ENCODE measurements around the gene TP53I13.

Gene TP53I13

DNA sequence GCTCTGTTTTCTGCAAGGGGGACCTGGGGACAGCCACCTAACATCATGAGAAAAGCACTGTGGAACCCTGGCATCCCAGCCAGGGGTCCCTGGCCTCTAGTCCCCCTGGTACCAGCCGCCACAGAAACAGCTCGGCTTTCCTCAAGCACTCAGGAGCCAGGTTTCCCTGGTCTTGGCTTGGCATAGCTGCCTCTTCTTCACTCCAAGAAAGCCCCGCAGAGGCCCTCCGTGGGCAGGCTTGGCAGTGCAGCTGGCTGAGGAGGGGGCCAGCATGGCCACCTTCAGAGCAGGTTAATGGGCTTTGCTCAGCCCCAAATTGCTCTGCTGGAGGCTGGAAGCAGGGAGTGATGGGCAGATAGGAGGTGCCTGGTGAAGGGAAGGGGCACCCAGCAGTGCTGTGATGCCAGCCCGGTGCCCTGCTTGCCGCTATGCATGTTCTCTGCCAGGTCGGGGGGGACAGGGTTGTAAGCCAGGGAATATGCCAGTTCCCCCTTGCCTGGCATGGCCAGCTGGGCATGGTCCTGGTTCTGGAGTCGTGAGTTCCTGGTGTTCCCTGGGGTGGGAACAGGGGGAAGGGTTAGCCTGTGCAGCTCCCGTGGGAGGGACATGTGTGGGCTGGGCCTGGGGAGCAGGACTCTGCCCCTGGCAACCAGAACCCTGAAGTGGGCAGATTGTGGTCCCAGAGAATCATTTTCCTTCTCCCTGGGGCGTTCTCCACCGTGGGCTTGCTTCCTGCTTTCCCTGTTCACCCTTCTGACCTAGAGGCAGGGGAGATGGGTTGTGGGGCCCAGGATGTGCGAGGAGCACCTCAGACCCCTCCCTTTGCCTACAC lies 27.7 kb downstream of the TP53I13 start:
- Histone ChIP-seq H3K27me3 (peaks cover 71% of the 10 kb centered on the region), H3K4me1 (ENCODE audit: control insufficient read depth in 1 of 2, insufficient read depth in 1 of 2, low read depth in 1 of 2, low read length in 1 of 2) (peaks cover 26 to 28% of the 10 kb centered on the region in 2 experiments), H3K36me3 (no peaks in the 10 kb centered on the region), H3K27ac (no peak overlapping the region), H3K9me3 (no peaks in the 10 kb centered on the region), H3K4me3 (ENCODE audit: low read depth in 1 of 2, low read length in 1 of 2) (no peak overlapping the region)
- TF ChIP-seq, protein P1, sequence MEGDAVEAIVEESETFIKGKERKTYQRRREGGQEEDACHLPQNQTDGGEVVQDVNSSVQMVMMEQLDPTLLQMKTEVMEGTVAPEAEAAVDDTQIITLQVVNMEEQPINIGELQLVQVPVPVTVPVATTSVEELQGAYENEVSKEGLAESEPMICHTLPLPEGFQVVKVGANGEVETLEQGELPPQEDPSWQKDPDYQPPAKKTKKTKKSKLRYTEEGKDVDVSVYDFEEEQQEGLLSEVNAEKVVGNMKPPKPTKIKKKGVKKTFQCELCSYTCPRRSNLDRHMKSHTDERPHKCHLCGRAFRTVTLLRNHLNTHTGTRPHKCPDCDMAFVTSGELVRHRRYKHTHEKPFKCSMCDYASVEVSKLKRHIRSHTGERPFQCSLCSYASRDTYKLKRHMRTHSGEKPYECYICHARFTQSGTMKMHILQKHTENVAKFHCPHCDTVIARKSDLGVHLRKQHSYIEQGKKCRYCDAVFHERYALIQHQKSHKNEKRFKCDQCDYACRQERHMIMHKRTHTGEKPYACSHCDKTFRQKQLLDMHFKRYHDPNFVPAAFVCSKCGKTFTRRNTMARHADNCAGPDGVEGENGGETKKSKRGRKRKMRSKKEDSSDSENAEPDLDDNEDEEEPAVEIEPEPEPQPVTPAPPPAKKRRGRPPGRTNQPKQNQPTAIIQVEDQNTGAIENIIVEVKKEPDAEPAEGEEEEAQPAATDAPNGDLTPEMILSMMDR (IDR thresholded peaks at IDR 0.05): no peak

DNA sequence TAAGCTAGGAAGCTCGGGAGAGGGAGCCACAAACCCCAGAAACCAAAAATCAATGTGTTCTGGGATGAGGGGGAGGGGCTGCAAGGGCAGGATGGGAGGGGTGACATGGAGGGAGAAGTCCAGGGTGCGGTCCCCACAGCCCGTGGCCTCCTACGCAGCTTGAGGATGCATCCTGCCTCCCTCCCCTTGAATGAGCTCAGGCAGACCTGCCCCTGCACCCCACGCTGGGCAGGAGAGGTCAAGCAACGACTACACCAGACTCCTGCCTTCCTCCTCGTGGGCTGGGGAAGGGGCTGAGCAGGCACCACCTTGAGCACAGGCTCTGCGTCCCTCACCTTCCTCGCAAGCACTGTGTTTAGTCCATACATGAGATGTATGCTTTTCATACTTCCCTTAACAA lies 28.3 kb downstream of the TP53I13 start:
- H3K4me3 ChIP-seq (ENCODE audit: low read depth in 1 of 2, low read length in 1 of 2): no peak overlapping the region
- TF ChIP-seq, protein P1 (IDR thresholded peaks at IDR 0.05): no peak
- peaks cover 20 to 22% of the 10 kb centered on the region in 2 experiments for H3K4me1 ChIP-seq (ENCODE audit: control insufficient read depth in 1 of 2, insufficient read depth in 1 of 2, low read depth in 1 of 2, low read length in 1 of 2)
- no peaks in the 10 kb centered on the region for H3K9me3 ChIP-seq
- H3K36me3 ChIP-seq: no peaks in the 10 kb centered on the region
- H3K27me3 ChIP-seq: peaks cover 65% of the 10 kb centered on the region
- H3K27ac ChIP-seq: no peak overlapping the region

DNA sequence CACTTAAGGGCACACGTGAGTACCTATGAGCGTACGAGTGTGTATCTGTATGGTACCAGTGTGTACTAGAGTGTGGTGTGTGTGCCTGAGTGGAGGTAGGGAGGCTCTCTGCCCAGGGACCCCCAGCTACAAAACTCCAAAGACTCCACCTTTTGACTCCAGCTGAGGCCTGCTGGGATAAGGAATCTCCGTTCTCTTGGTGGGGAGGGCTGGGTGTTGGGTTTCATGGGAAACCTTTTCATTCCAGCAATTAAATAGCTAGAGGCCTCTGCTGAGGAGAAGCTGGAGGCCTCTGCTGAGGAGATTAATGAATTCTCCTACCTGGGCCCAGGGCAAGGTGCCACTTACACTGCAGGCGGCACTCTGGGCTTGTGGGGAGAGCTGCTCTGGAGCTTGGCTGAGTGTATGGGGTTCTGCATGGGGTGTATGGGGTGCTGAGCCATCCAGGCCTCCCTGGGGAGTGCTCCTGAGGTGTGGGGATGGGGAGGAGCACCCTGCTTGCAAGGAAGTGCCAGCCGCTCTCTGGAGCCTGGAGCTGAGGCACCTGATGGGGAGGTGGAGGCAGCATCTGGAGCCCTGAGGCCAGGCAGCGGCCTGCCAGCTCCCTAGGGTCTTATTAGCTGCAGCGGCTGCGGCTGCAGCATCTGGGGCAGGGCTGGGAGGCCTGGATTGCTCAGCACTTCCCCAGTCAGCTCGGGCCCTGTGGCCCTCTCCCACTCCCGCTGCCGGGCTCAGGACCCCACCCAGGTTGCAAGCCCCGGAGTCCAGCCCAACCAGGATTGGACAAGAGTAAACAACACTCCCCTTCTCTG lies 29.1 kb downstream of the TP53I13 start:
- Histone ChIP-seq H3K9me3 (no peaks in the 10 kb centered on the region), H3K36me3 (no peaks in the 10 kb centered on the region), H3K4me1 (ENCODE audit: control insufficient read depth in 1 of 2, insufficient read depth in 1 of 2, low read depth in 1 of 2, low read length in 1 of 2) (peaks cover 12 to 14% of the 10 kb centered on the region in 2 experiments), H3K4me3 (ENCODE audit: low read depth in 1 of 2, low read length in 1 of 2) (no peak overlapping the region), H3K27me3 (peaks cover 57% of the 10 kb centered on the region), H3K27ac (no peak overlapping the region)
- TF ChIP-seq, protein P1 (IDR thresholded peaks at IDR 0.05): no peak

DNA sequence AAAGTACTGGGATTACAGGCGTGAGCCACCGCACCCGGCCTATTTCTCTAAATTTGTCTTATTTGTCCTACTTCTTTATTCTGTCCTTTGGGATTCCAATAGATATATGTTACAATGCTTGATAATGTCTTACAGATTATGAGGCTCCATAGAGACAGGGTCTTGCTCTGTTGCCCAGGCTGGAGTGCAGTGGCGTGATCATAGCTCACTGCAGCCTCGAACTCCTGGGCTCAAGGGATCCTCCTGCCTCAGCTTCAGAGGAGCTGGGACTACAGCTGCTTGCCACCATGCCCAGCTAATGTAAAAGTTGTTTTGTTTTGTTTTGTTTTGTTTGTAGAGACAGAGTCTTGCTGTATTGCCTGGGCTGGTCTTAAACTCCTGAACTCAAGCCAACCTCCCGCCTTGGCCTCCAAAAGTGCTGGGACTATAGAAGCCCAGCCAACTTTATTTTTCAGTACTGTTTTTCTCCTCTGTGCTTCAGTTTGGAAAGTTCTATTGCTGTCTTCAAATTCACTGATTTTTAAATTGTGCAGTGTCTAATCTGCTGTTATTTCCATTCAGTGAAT lies 34.7 kb downstream of the TP53I13 start:
- Histone ChIP-seq H3K36me3 (no peaks in the 10 kb centered on the region), H3K9me3 (no peaks in the 10 kb centered on the region), H3K4me3 (ENCODE audit: low read depth in 1 of 2, low read length in 1 of 2) (no peak overlapping the region), H3K27me3 (peaks cover 14% of the 10 kb centered on the region), H3K27ac (no peak overlapping the region), H3K4me1 (ENCODE audit: control insufficient read depth in 1 of 2, insufficient read depth in 1 of 2, low read depth in 1 of 2, low read length in 1 of 2) (no peaks in the 10 kb centered on the region)
- TF ChIP-seq, protein P1 (IDR thresholded peaks at IDR 0.05): no peak

DNA sequence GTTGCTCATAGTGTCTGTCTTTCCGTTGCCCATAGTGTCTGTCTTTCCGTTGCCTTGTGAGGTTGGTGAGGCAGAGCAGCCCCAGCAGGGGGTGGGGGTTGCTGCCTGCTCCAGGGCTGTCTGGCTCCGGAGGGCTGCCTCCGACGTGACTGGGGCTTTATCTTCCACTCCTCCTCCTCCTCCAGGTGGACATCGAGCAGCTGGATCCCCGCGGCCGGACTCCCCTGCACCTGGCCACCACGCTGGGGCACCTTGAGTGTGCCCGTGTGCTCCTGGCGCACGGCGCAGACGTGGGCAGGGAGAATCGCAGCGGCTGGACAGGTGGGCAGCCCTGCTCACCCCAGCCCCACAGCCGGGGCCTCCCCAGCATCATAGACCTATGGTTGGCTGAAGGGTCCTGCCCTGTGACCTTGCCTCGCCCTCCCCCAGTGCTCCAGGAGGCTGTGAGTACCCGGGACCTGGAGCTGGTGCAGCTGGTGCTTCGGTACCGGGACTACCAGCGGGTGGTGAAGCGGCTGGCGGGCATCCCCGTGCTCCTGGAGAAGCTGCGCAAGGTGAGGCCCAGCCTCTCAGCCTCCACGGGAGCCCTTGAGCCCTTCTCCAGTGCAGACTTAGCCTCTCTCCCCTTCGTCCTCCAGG lies 39.2 kb downstream of the TP53I13 start:
- Histone ChIP-seq H3K4me3 (ENCODE audit: low read depth in 1 of 2, low read length in 1 of 2) (no peak overlapping the region), H3K9me3 (no peaks in the 10 kb centered on the region), H3K27ac (no peak overlapping the region), H3K27me3 (peaks cover 24% of the 10 kb centered on the region), H3K36me3 (no peaks in the 10 kb centered on the region), H3K4me1 (ENCODE audit: control insufficient read depth in 1 of 2, insufficient read depth in 1 of 2, low read depth in 1 of 2, low read length in 1 of 2) (peaks cover 0 to under 1% of the 10 kb centered on the region in 2 experiments)
- TF ChIP-seq, protein P1 (IDR thresholded peaks at IDR 0.05): no peak
